OCI-LY7 (cell line): ENCODE data around the gene TCHHL1. TPM values are rescaled to one million over a fixed set of nuclear protein-coding genes. Genes with fewer than 3 reads are reported as not detected.

ENCODE experiments used
- BruUV-seq: library from RNA; stranded (reverse); fragments of 400-500 nt; replicated peaks from 2 replicates; lab custom pipeline; 2021; lab: Mats Ljungman, UMichigan
- CTCF ChIA-PET: fragments of 300-600 bp; sonication (Branson Sonifier 250); formaldehyde crosslinking; loops from one replicate; lab custom pipeline; 2022; ENCODE audit warnings: antibody characterized with exemption; ENCODE audit not compliant: unreplicated experiment; lab: Charles Lee
- POLR2A ChIA-PET: fragments of 300-600 bp; sonication (Branson Sonifier 250); formaldehyde crosslinking; loops from one replicate; lab custom pipeline; 2022; ENCODE audit warnings: antibody characterized with exemption; lab: Charles Lee
- DNase-seq: peaks from one replicate; pipeline ENCODE4 v3.0.0-alpha.2; 2015; ENCODE audit warnings: low spot score
- H2AFZ ChIP-seq: fragments of 200-600 bp; sonication (generic), shearing (Covaris generic); 2 replicates; pipeline ENCODE4 v1.6.1; 2014; ENCODE audit warnings: mild to moderate bottlenecking, antibody characterized with exemption, low read length, moderate library complexity
- H3K27ac ChIP-seq: fragments of 200-600 bp; sonication (generic); 2 replicates; pipeline ENCODE4 v1.5.1; 2014; ENCODE audit warnings: mixed run types, low read depth, mild to moderate bottlenecking, moderate library complexity, low read length, inconsistent platforms; ENCODE audit not compliant: poor library complexity, severe bottlenecking
- H3K36me3 ChIP-seq: fragments of 200-600 bp; sonication (generic); 2 replicates; pipeline ENCODE4 v1.6.1; 2014; ENCODE audit warnings: mild to moderate bottlenecking, antibody characterized with exemption, low read length, moderate library complexity, mixed read lengths; ENCODE audit not compliant: insufficient read depth
- H3K4me1 ChIP-seq: fragments of 200-600 bp; sonication (generic); 2 replicates; pipeline ENCODE4 v1.5.1; 2014; ENCODE audit warnings: mild to moderate bottlenecking, low read length; ENCODE audit not compliant: insufficient read depth, poor library complexity, severe bottlenecking
- H3K4me2 ChIP-seq: fragments of 200-600 bp; sonication (generic); 2 replicates; pipeline ENCODE4 v1.6.1; 2014; ENCODE audit warnings: mild to moderate bottlenecking, low read length
- H3K4me3 ChIP-seq: fragments of 200-600 bp; sonication (generic); 2 replicates; pipeline ENCODE4 v1.5.1; 2014; ENCODE audit warnings: mild to moderate bottlenecking, low read depth, low read length; ENCODE audit not compliant: poor library complexity, severe bottlenecking
- H3K79me2 ChIP-seq: fragments of 200-600 bp; sonication (generic); 2 replicates; pipeline ENCODE4 v1.6.1; 2016; ENCODE audit warnings: low read depth, mild to moderate bottlenecking, low read length, moderate library complexity, mixed read lengths; ENCODE audit not compliant: insufficient read depth
- H3K9me2 ChIP-seq: fragments of 200-600 bp; sonication (generic); 2 replicates; pipeline ENCODE4 v1.6.1; 2016; ENCODE audit warnings: mild to moderate bottlenecking, low read length, mixed read lengths; ENCODE audit not compliant: insufficient read depth
- H3K9me3 ChIP-seq: fragments of 200-600 bp; sonication (generic); 2 replicates; pipeline ENCODE4 v1.6.1; 2014; ENCODE audit warnings: mild to moderate bottlenecking, mixed run types, low read length, mixed read lengths
- H4K20me1 ChIP-seq: fragments of 200-600 bp; sonication (generic); 2 replicates; pipeline ENCODE4 v1.6.1; 2014; ENCODE audit warnings: mild to moderate bottlenecking, antibody characterized with exemption, low read length, moderate library complexity, mixed read lengths; ENCODE audit not compliant: insufficient read depth
- CTCF ChIP-seq: fragments of 200-600 bp; sonication (generic); conservative IDR thresholded peaks from 2 replicates; pipeline ENCODE4 v1.5.1; 2014; ENCODE audit warnings: mild to moderate bottlenecking, antibody characterized with exemption, low read length, moderate library complexity, mixed read lengths
- EZH2phosphoT487 ChIP-seq: fragments of 200-600 bp; sonication (generic); IDR thresholded peaks from 2 replicates; pipeline ENCODE4 v1.6.1; 2018; ENCODE audit warnings: low read depth, borderline replicate concordance, mild to moderate bottlenecking, mixed run types, antibody characterized with exemption, low read length, moderate library complexity, mixed read lengths
- intact Hi-C: fragments of 100-400 bp; cut with micrococcal nuclease; formaldehyde crosslinking; loops from one replicate; pipeline ENCODE4 v1.10.0; 2022; ENCODE audit not compliant: unreplicated experiment
- total RNA-seq, 2 experiments: library from RNA; depleted of rRNA in 1 of 2; stranded (reverse); fragments of >200 nt in 1 of 2; shearing (Covaris generic) in 1 of 2; gene quantifications; 2 replicates each; pipeline ENCODE4 v1.2.3, GENCODE V29; 2014 to 2022

The TCHHL1 gene
- total RNA-seq, 2 experiments from 2014 or later, result not detected

GRCh38 chr1:152047413-152047729 is 41.5 kb downstream of the TCHHL1 start:
- H2AFZ ChIP-seq, result peak overlapping the region; percentile 91
- no peaks in the 10 kb centered on the region for H3K9me2 ChIP-seq
- H3K4me3 ChIP-seq, result peak overlapping the region; percentile 14
- H3K4me1 ChIP-seq, result peaks cover 17% of the 10 kb centered on the region
- H3K4me2 ChIP-seq, result peak overlapping the region; percentile 57
- TF ChIP-seq EZH2phosphoT487 (no peak), CTCF (no peak)
- H3K36me3 ChIP-seq, result no peaks in the 10 kb centered on the region
- no peaks in the 10 kb centered on the region for H3K79me2 ChIP-seq
- no peaks in the 10 kb centered on the region for H3K9me3 ChIP-seq
- peak overlapping the region; percentile 63 for H3K27ac ChIP-seq
- BruUV-seq, result TSS peak; percentile 86
- ChIA-PET CTCF (no interaction called here), POLR2A (interaction anchor here (0.6 to 6.2 kb wide), 5 partner anchors 8 to 166 kb away, joined by 3 to 38 read pairs (median 4); partner anchors contain the start of gene S100A11)
- intact Hi-C loops, result no loop called here
- peak; percentile 6 for DNase-seq
- H4K20me1 ChIP-seq, result no peaks in the 10 kb centered on the region

DNA sequence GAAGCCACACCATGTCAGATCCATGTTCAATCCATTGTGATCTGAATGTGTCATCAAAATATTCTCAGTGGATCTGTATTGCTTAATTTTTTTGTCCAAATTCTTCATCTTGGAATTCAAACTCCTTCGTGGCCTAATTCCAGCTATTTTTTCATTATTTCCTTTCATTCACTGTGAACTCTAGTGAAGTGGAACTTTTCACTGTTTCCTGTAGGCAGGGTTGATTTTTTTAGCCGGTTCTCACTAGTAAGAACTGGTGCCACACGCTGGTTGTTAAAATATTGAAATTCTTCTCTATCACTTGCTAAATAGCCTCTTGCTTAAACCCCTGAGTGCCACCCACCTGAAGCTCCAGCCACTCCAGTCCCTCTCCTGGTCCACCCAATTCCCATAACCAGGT is 44.5 kb downstream of the TCHHL1 start:
- POLR2A ChIA-PET, result no interaction called here
- CTCF ChIA-PET, result interaction anchor here (0.6 kb wide), 1 partner anchor 10 kb away, joined by 3 read pairs; no protein-coding TSS in a partner anchor
- Histone ChIP-seq H2AFZ (no peak overlapping the region), H3K27ac (no peak overlapping the region), H3K4me2 (no peak overlapping the region), H3K4me1 (peaks cover 17% of the 10 kb centered on the region), H3K9me3 (no peaks in the 10 kb centered on the region), H4K20me1 (no peaks in the 10 kb centered on the region), H3K79me2 (no peaks in the 10 kb centered on the region), H3K4me3 (no peak overlapping the region), H3K36me3 (no peaks in the 10 kb centered on the region), H3K9me2 (no peaks in the 10 kb centered on the region)
- DNase-seq, result no peak
- TF ChIP-seq CTCF (no peak), EZH2phosphoT487 (no peak)
- intact Hi-C loops, result no loop called here
- no TSS peak for BruUV-seq

GRCh38 chr1:152043870-152044269 is 45.0 kb downstream of the TCHHL1 start:
- H3K36me3 ChIP-seq, result no peaks in the 10 kb centered on the region
- H3K9me2 ChIP-seq, result no peaks in the 10 kb centered on the region
- no peak for TF ChIP-seq CTCF
- no peak overlapping the region for H3K4me2 ChIP-seq
- ChIA-PET POLR2A (interaction anchor here (1.1 kb wide), 1 partner anchor 10 kb away, joined by 4 read pairs; no protein-coding TSS in a partner anchor), CTCF (no interaction called here)
- no peaks in the 10 kb centered on the region for H3K79me2 ChIP-seq
- peaks cover 17% of the 10 kb centered on the region for H3K4me1 ChIP-seq
- no peak overlapping the region for H3K27ac ChIP-seq
- no peaks in the 10 kb centered on the region for H4K20me1 ChIP-seq
- no peak overlapping the region for H2AFZ ChIP-seq
- BruUV-seq, result no TSS peak
- H3K4me3 ChIP-seq, result no peak overlapping the region
- H3K9me3 ChIP-seq, result no peaks in the 10 kb centered on the region
- intact Hi-C loops, result no loop called here
- no peak for DNase-seq
